NCI-H1092 treated with DMSO at 0.1 percent for 48 hours (cell line): Measurements from ENCODE around the gene MAD1L1.
"Not testable (repeated sequence)": the region's sequence is repeated elsewhere in the genome, so short reads cannot be mapped to it uniquely, and the experiment has no call there.

Source experiments
- DNase-seq: peaks from one replicate; lab custom pipeline; 2025; lab: John Stamatoyannopoulos, UW

Gene MAD1L1

GRCh38 chr7:1894906-1895663 is 337.7 kb downstream of the MAD1L1 start:
- DNase-seq = no peak

- no peak for DNase-seq
These were observed 338.3 kb downstream of the MAD1L1 start for GRCh38 chr7:1894313-1894900.

- no peak for DNase-seq
These were observed 339.3 kb downstream of the MAD1L1 start for GRCh38 chr7:1893451-1893850.

DNA sequence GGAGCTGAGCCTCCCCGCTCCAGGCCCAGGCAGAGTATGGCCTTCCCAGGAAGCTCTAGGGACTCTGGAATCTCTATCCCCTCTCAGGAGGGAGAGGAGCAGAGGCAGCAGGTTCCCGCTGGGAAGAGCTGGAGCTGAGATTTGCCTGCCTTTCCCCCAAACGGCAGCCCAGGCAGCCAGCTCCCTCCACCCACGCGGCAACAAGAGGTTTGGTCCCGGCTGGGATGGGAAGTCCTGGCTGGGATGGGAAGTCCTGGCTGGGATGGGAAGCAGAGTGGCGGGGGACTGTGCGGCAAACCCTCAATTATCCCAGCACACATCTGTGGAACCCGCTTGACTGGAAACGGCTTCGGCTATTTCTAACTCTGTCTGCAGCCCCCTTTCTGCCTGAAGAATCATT is 339.7 kb downstream of the MAD1L1 start:
- no peak for DNase-seq

DNA sequence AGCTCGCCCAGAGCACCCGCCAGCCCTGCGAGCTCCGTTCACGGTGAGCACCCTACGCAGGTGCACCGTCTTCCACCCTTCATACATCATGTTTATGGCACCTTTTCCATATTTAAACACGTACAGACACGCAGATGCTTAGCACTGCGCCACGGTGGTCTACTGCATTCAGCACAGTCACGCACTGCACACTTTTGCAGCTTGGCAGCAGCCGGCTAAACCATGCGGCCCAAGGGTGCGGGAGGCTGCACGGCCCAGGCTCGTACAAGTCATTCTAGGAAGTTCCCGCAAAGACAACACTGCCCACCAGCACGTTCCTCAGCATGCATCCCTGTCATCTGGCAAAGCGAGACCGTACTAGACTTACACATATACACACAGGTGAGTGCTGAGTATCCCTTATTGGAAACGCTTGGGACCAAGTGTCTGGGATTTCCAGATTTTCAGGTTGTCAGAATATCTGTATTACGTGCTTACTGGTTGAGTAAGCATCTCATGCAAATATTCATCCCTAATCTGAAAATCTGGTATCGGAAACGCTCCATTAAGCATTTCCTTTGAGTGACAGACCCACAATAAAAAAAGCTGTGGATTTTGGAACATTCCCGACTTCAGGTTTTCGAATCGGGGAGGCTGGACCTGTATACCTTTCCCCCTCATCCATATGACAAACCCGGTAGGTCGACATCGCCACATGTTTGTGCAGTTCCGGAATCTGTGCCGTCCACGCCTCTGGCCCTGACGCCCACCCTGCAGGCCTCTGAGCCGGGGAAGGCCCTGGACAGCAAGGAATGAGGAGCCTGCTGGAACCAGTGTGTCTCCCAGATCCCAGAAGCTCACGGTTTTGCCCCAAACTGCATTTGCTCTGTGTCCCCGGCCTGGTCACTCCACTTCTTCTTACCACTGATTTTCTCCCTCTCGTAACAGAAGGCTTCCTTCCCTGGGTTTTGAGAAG is 340.5 kb downstream of the MAD1L1 start:
- DNase-seq = no peak

GRCh38 chr7:1890289-1891235 is 342.2 kb downstream of the MAD1L1 start:
- no peak for DNase-seq

DNA sequence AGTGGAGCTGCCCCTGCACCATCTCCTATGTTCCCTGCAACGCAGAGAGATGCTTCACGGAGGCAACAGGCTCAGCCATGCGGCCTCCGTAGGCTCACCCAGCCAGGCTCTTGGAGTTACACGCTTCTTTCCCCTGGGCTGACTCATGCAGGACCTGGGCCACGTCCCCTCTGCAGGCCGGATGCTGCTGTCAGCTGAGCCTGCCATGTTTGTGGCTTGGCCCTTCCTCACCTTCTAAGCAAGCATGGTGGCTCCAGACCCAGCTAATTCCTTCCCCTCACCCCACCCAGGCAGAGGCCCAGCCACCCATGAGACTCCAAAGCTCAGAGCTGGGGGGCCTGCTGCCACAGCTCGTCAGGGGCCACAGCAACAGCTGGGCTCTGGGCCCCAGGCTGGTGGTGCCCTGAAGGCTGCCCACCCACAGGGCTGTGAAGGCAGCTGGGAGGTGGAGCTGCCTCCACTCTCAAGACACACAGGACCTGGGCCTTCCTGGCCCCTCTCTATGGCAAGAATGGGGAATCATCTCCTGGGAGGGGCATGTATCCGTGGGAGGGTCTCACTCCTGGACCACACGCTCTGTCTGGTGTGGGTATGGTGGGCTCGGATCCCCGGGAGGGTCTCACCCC is 343.1 kb downstream of the MAD1L1 start:
- no peak for DNase-seq

GRCh38 chr7:1889091-1889490 is 343.7 kb downstream of the MAD1L1 start:
- no peak for DNase-seq

GRCh38 chr7:1888425-1888824 is 344.3 kb downstream of the MAD1L1 start:
- no peak for DNase-seq

DNA sequence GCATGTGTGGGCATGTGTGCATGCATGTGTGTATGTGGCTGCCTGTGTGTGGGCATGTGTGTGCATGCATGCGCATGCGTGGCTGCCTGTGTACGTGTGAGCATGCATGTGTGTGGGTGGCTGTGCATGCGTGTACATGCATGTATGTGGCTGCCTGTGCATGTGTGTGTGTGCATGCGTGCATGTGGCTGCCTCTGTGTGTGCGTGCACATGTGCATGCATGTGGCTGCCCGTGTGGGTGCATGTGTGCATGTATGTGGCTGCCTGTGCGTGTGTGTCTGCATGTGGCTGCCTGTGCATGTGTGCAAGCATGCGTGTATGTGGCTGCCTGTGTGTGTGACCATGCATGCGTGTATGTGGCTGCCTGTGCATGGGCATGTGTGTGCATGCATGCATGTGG is 345.5 kb downstream of the MAD1L1 start:
- DNase-seq = no peak

DNA sequence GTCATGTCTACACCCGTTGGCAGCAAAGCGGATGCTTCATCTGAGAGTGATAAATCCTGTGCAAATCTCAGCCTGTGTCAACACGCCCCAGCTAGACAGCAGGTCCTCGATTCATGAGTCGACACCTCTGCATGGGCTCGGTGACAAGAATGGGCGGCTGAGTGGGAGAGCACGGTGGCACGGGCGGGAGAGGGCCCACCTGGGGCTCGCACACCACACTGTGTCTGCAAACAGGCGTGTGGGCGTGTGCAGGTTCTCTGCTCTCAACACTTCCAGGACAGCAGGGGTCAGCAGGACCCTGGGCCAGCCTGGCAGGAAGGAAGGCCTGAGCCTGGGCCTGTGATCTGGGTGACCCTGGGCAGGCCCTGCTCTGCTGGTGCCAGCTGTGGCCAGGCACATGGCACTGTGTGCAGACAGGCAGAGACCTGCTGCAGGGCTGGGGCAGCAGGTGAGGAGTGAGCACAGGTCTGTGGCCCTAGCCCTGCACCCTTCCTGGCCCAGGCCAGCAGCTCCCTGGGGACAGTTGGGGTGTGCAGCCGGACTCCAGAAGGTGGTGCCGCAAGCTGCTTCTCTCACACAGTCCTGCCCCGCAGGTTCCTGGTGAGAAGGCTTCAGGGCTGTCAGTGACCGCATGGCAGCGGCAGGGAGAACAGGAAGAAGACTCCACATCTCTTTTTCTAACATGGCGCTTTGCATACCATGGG is 346.2 kb downstream of the MAD1L1 start:
- DNase-seq = no peak

DNA sequence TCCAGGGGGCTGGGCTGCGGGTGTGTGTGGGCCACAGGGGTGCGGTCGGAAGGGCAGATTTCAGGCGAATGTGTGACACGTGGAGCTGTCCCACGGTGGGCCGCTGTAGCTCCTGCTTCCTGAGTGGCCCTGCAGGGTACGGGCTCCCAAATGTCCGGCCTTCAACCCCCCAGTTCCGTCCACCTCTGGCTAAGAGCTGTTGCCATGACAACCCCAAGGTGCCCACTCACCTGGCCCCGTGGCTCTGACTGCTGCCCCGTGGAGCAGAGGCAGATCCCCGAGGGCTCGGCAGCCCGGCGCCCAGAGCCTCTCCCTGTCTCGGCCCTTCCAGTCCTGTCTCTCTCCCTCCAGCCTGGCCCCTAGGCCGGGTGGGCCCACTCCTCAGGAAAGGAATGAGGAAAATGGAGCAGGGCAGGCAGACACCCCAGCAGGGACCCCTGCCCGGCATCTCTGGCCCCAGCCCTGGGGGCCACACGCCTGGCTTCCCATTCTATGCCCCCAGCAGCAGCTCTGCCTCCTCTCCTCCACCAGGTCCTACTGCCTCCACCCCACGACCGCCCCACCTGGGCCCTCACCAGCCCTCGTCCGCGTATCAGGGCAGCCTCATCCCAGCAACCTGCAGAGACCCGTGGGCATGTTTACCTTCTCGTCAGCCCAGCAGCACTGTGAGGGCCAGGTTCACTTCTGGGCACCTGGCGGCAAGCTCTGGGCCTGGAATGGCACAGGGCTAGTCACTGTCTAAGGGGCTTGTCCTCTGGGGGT is 347.1 kb downstream of the MAD1L1 start:
- no peak for DNase-seq

DNA sequence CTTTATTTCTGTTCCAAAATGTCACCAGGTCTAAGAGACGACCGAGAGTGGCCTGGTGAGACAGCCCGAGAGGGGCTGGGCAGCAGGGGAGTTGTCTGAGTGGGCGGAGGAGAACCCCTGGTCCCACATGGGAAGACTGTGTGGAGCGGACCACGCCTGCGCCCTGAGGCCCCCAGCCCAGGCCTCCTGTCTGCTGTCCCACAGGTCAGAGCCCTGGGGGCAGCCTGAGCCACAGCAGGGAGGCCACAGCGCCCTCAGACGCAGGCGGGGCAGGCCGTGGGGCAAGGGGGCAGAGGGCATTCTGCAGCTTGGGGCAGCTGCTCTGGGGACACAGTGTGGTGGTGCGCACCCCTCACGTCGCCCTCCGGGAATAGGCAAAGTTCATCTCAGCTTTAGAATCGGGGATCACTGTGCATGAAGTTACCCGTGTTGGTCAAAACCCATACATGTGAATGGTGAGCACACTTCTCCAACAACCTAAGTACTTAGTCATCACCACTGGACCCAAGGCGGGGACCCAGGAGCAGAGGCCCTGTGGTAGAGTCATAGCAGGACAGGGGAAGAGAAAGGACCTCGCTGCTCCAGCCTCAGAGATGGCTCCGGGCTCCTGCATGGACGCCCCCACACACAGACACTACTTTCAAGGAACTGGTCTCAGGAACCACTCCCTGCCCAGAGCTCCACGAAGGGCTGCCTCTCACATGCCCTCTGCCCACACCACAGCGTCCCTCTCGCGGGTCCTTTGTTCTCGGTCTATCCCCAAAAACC is 348.0 kb downstream of the MAD1L1 start:
- no peak for DNase-seq

GRCh38 chr7:1883834-1884582 is 348.7 kb downstream of the MAD1L1 start:
- no peak for DNase-seq

- no peak for DNase-seq
These were observed 349.5 kb downstream of the MAD1L1 start for GRCh38 chr7:1883031-1883761.

- DNase-seq = no peak
These were observed 350.3 kb downstream of the MAD1L1 start for GRCh38 chr7:1882451-1882850.

DNA sequence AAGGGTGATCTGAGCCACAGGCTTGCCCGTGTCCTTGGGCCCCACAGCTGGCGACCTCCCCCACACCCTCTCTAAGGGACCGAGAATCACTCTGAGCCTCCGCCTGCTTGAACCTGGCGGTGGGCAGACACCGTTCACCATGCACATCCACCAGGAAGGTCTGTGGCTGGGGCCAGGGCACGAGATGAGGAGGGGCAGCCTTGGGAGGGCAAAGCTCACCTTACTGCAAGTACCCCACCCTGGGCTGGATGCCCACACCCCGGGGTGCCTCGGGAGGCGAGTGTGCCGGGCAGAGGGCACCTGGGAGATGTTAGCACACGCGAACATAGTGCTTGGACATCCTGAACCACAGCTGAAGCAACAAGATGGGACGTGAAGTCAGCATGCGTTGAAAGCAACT is 350.8 kb downstream of the MAD1L1 start:
- no peak for DNase-seq

- DNase-seq = not testable (repeated sequence)
These were observed 356.1 kb downstream of the MAD1L1 start for GRCh38 chr7:1876641-1877040.
